ENCODE measurements around the gene ARHGAP19. TPM values are rescaled to one million over a fixed set of nuclear protein-coding genes. Genes with fewer than 3 reads are reported as not detected.
"Not testable (repeated sequence)": the region's sequence is repeated elsewhere in the genome, so short reads cannot be mapped to it uniquely, and the experiment has no call there.

ARHGAP19 gene
- polyA plus RNA-seq, 1 donor, result 17.2 TPM

- no peaks in the 10 kb centered on the region for H3K9me3 ChIP-seq (ENCODE audit: control insufficient read depth, low read depth, low read length)
- no peaks in the 10 kb centered on the region for H3K36me3 ChIP-seq (ENCODE audit: control insufficient read depth, insufficient read depth, low read length)
- H3K27me3 ChIP-seq (ENCODE audit: control insufficient read depth, insufficient read depth, low read length), result no peaks in the 10 kb centered on the region
- H3K4me1 ChIP-seq (ENCODE audit: control insufficient read depth, insufficient read depth, low read length), result peaks cover 12% of the 10 kb centered on the region
- DNase-seq, result peak; percentile 30 to 40
- peak overlapping the region; percentile 61 for H3K27ac ChIP-seq (ENCODE audit: low read length)
- H3K4me3 ChIP-seq (ENCODE audit: low read length), result no peak overlapping the region
- 60% methylated on average over 1 of the region's 9 CpGs for WGBS (ENCODE audit: insufficient coverage, low lambda C conversion rate)
Observed at GRCh38 chr10:97279121-97279815, 13.2 kb downstream of the ARHGAP19 start.

GRCh38 chr10:97278491-97278989, 13.9 kb downstream of the ARHGAP19 start:
- Histone ChIP-seq H3K4me1 (ENCODE audit: control insufficient read depth, insufficient read depth, low read length) (peaks cover 12% of the 10 kb centered on the region), H3K27ac (ENCODE audit: low read length) (peak overlapping the region; percentile 61), H3K9me3 (ENCODE audit: control insufficient read depth, low read depth, low read length) (no peaks in the 10 kb centered on the region), H3K27me3 (ENCODE audit: control insufficient read depth, insufficient read depth, low read length) (no peaks in the 10 kb centered on the region), H3K4me3 (ENCODE audit: low read length) (no peak overlapping the region), H3K36me3 (ENCODE audit: control insufficient read depth, insufficient read depth, low read length) (no peaks in the 10 kb centered on the region)
- DNase-seq, result peak; percentile 44 to 62

- Histone ChIP-seq H3K4me3 (ENCODE audit: low read length) (no peak overlapping the region), H3K4me1 (ENCODE audit: control insufficient read depth, insufficient read depth, low read length) (peaks cover 12% of the 10 kb centered on the region), H3K36me3 (ENCODE audit: control insufficient read depth, insufficient read depth, low read length) (no peaks in the 10 kb centered on the region), H3K27me3 (ENCODE audit: control insufficient read depth, insufficient read depth, low read length) (no peaks in the 10 kb centered on the region), H3K27ac (ENCODE audit: low read length) (no peak overlapping the region), H3K9me3 (ENCODE audit: control insufficient read depth, low read depth, low read length) (no peaks in the 10 kb centered on the region)
- no peak for DNase-seq
- WGBS (ENCODE audit: insufficient coverage, low lambda C conversion rate), result no CpG with 5 or more reads among the region's 1 CpG
Observed at GRCh38 chr10:97277551-97277950, 14.9 kb downstream of the ARHGAP19 start.

GRCh38 chr10:97274828-97275227, 17.6 kb downstream of the ARHGAP19 start:
- no peaks in the 10 kb centered on the region for H3K27me3 ChIP-seq (ENCODE audit: control insufficient read depth, insufficient read depth, low read length)
- H3K9me3 ChIP-seq (ENCODE audit: control insufficient read depth, low read depth, low read length), result no peaks in the 10 kb centered on the region
- H3K36me3 ChIP-seq (ENCODE audit: control insufficient read depth, insufficient read depth, low read length), result no peaks in the 10 kb centered on the region
- no peak overlapping the region for H3K27ac ChIP-seq (ENCODE audit: low read length)
- peaks cover 5% of the 10 kb centered on the region for H3K4me1 ChIP-seq (ENCODE audit: control insufficient read depth, insufficient read depth, low read length)
- H3K4me3 ChIP-seq (ENCODE audit: low read length), result no peak overlapping the region
- WGBS (ENCODE audit: insufficient coverage, low lambda C conversion rate), result 60% methylated on average over 1 of the region's 9 CpGs
- no peak for DNase-seq

- Histone ChIP-seq H3K4me3 (ENCODE audit: low read length) (no peak overlapping the region), H3K9me3 (ENCODE audit: control insufficient read depth, low read depth, low read length) (no peaks in the 10 kb centered on the region), H3K27me3 (ENCODE audit: control insufficient read depth, insufficient read depth, low read length) (no peaks in the 10 kb centered on the region), H3K27ac (ENCODE audit: low read length) (no peak overlapping the region), H3K36me3 (ENCODE audit: control insufficient read depth, insufficient read depth, low read length) (no peaks in the 10 kb centered on the region), H3K4me1 (ENCODE audit: control insufficient read depth, insufficient read depth, low read length) (peaks cover 2% of the 10 kb centered on the region)
- 100% methylated on average over 1 of the region's 3 CpGs for WGBS (ENCODE audit: insufficient coverage, low lambda C conversion rate)
- DNase-seq, result no peak
Observed at GRCh38 chr10:97273700-97274099, 18.7 kb downstream of the ARHGAP19 start.

GRCh38 chr10:97270523-97271154, 21.8 kb downstream of the ARHGAP19 start:
- Histone ChIP-seq H3K9me3 (ENCODE audit: control insufficient read depth, low read depth, low read length) (peaks cover 2% of the 10 kb centered on the region), H3K27me3 (ENCODE audit: control insufficient read depth, insufficient read depth, low read length) (no peaks in the 10 kb centered on the region), H3K36me3 (ENCODE audit: control insufficient read depth, insufficient read depth, low read length) (no peaks in the 10 kb centered on the region), H3K27ac (ENCODE audit: low read length) (no peak overlapping the region), H3K4me3 (ENCODE audit: low read length) (no peak overlapping the region), H3K4me1 (ENCODE audit: control insufficient read depth, insufficient read depth, low read length) (peaks cover 12% of the 10 kb centered on the region)
- 100% methylated on average over 1 of the region's 3 CpGs for WGBS (ENCODE audit: insufficient coverage, low lambda C conversion rate)
- peak in 1 of 2 donors; percentile 32 for DNase-seq

GRCh38 chr10:97267671-97268070, 24.8 kb downstream of the ARHGAP19 start:
- WGBS (ENCODE audit: insufficient coverage, low lambda C conversion rate), result no CpG with 5 or more reads among the region's 4 CpGs
- Histone ChIP-seq H3K4me3 (ENCODE audit: low read length) (no peak overlapping the region), H3K27ac (ENCODE audit: low read length) (peak overlapping the region; percentile 28), H3K27me3 (ENCODE audit: control insufficient read depth, insufficient read depth, low read length) (no peaks in the 10 kb centered on the region), H3K36me3 (ENCODE audit: control insufficient read depth, insufficient read depth, low read length) (peaks cover 5% of the 10 kb centered on the region), H3K9me3 (ENCODE audit: control insufficient read depth, low read depth, low read length) (peaks cover 2% of the 10 kb centered on the region), H3K4me1 (ENCODE audit: control insufficient read depth, insufficient read depth, low read length) (peaks cover 12% of the 10 kb centered on the region)
- DNase-seq, result no peak

- not testable (repeated sequence) for H3K4me3 ChIP-seq (ENCODE audit: low read length)
- no CpG with 5 or more reads among the region's 3 CpGs for WGBS (ENCODE audit: insufficient coverage, low lambda C conversion rate)
Observed at GRCh38 chr10:97265095-97265494, 27.3 kb downstream of the ARHGAP19 start.

GRCh38 chr10:97263971-97264370, 28.5 kb downstream of the ARHGAP19 start:
- Histone ChIP-seq H3K4me3 (ENCODE audit: low read length) (no peak overlapping the region), H3K9me3 (ENCODE audit: control insufficient read depth, low read depth, low read length) (peaks cover 2% of the 10 kb centered on the region), H3K27ac (ENCODE audit: low read length) (no peak overlapping the region), H3K4me1 (ENCODE audit: control insufficient read depth, insufficient read depth, low read length) (peaks cover 23% of the 10 kb centered on the region), H3K27me3 (ENCODE audit: control insufficient read depth, insufficient read depth, low read length) (no peaks in the 10 kb centered on the region), H3K36me3 (ENCODE audit: control insufficient read depth, insufficient read depth, low read length) (peaks cover 5% of the 10 kb centered on the region)
- no CpG with 5 or more reads among the region's 5 CpGs for WGBS (ENCODE audit: insufficient coverage, low lambda C conversion rate)
- no peak for DNase-seq

More at GRCh38 chr10:97265095-97265494, 27.3 kb downstream of the ARHGAP19 start:
- not testable (repeated sequence) for H3K9me3 ChIP-seq (ENCODE audit: control insufficient read depth, low read depth, low read length); H3K27ac ChIP-seq (ENCODE audit: low read length); H3K36me3 ChIP-seq (ENCODE audit: control insufficient read depth, insufficient read depth, low read length); H3K27me3 ChIP-seq (ENCODE audit: control insufficient read depth, insufficient read depth, low read length); DNase-seq
- H3K4me1 ChIP-seq (ENCODE audit: control insufficient read depth, insufficient read depth, low read length), result peaks cover 20% of the 10 kb centered on the region

- Histone ChIP-seq H3K27ac (ENCODE audit: low read length) (peak overlapping the region; percentile 16), H3K36me3 (ENCODE audit: control insufficient read depth, insufficient read depth, low read length) (peaks cover 7% of the 10 kb centered on the region)
- WGBS (ENCODE audit: insufficient coverage, low lambda C conversion rate), result 60% methylated on average over 1 of the region's 1 CpG
Observed at GRCh38 chr10:97261656-97262055, 30.8 kb downstream of the ARHGAP19 start.

More at GRCh38 chr10:97261656-97262055, 30.8 kb downstream of the ARHGAP19 start:
- Histone ChIP-seq H3K4me3 (ENCODE audit: low read length) (no peak overlapping the region), H3K4me1 (ENCODE audit: control insufficient read depth, insufficient read depth, low read length) (peaks cover 22% of the 10 kb centered on the region), H3K27me3 (ENCODE audit: control insufficient read depth, insufficient read depth, low read length) (no peaks in the 10 kb centered on the region), H3K9me3 (ENCODE audit: control insufficient read depth, low read depth, low read length) (no peaks in the 10 kb centered on the region)
- DNase-seq, result no peak

All from large intestine (tissue), 3 donors.